MM.1S (cell line): ENCODE measurements around the gene PLAGL1.
"Not testable (repeated sequence)": the region's sequence is repeated elsewhere in the genome, so short reads cannot be mapped to it uniquely, and the experiment has no call there.

ENCODE experiments used
- DNase-seq: peaks from one replicate; pipeline ENCODE4 v3.0.0-alpha.2; 2015
- H2AFZ ChIP-seq: fragments of 300-600 bp; sonication (generic); 2 replicates; pipeline ENCODE4 v1.6.0; 2016; ENCODE audit warnings: antibody characterized with exemption, low read length
- H3F3A ChIP-seq: fragments of 300-600 bp; sonication (generic); 2 replicates; pipeline ENCODE4 v1.6.1; 2016; ENCODE audit warnings: mild to moderate bottlenecking, antibody characterized with exemption, low read length, moderate library complexity, mixed read lengths; ENCODE audit not compliant: insufficient read depth
- H3K27ac ChIP-seq: fragments of 300-600 bp; sonication (generic); 2 replicates; pipeline ENCODE4 v1.5.1; 2016; ENCODE audit warnings: mild to moderate bottlenecking, low read length
- H3K27me3 ChIP-seq: fragments of 300-600 bp; sonication (generic); replicated peaks from 2 replicates; pipeline ENCODE4 v1.6.0; 2016; ENCODE audit warnings: low read length; ENCODE audit not compliant: insufficient read depth
- H3K36me3 ChIP-seq: fragments of 300-600 bp; sonication (generic); replicated peaks from 2 replicates; pipeline ENCODE4 v1.6.1; 2016; ENCODE audit warnings: mild to moderate bottlenecking, low read length, mixed read lengths; ENCODE audit not compliant: insufficient read depth
- H3K4me1 ChIP-seq: fragments of 300-600 bp; sonication (generic); 2 replicates; pipeline ENCODE4 v1.6.1; 2016; ENCODE audit warnings: low read length, mixed read lengths
- H3K4me2 ChIP-seq: fragments of 300-600 bp; sonication (generic); 2 replicates; pipeline ENCODE4 v1.6.0; 2016; ENCODE audit warnings: low read depth, low read length
- H3K4me3 ChIP-seq: fragments of 300-600 bp; sonication (generic); 2 replicates; pipeline ENCODE4 v1.5.1; 2016; ENCODE audit warnings: low read length, mixed read lengths
- H3K79me2 ChIP-seq: fragments of 300-600 bp; sonication (generic); 2 replicates; pipeline ENCODE4 v1.6.1; 2016; ENCODE audit warnings: mixed run types, low read length, mixed read lengths
- H3K9ac ChIP-seq: fragments of 300-600 bp; sonication (generic); 2 replicates; pipeline ENCODE4 v1.6.1; 2016; ENCODE audit warnings: low read length, mixed read lengths
- H3K9me2 ChIP-seq: fragments of 300-600 bp; sonication (generic); replicated peaks from 2 replicates; pipeline ENCODE4 v1.6.1; 2016; ENCODE audit warnings: mild to moderate bottlenecking, low read length, mixed read lengths; ENCODE audit not compliant: insufficient read depth
- H3K9me3 ChIP-seq: fragments of 300-600 bp; sonication (generic); replicated peaks from 2 replicates; pipeline ENCODE4 v1.6.1; 2016; ENCODE audit warnings: mild to moderate bottlenecking, low read length, mixed read lengths; ENCODE audit not compliant: insufficient read depth
- H4K20me1 ChIP-seq: fragments of 300-600 bp; sonication (generic); 2 replicates; pipeline ENCODE4 v1.6.1; 2016; ENCODE audit warnings: mild to moderate bottlenecking, low read length, moderate library complexity, mixed read lengths; ENCODE audit not compliant: insufficient read depth
- EZH2 ChIP-seq: fragments of 300-600 bp; sonication (generic); optimal IDR thresholded peaks from 2 replicates; pipeline ENCODE3; 2017; ENCODE audit warnings: low read depth, mild to moderate bottlenecking, antibody characterized with exemption, low read length, mixed read lengths
- EZH2phosphoT487 ChIP-seq: fragments of 300-600 bp; sonication (generic); IDR thresholded peaks from 2 replicates; pipeline ENCODE4 v1.6.1; 2018; ENCODE audit warnings: antibody characterized with exemption, low read length
- TF ChIP-seq, protein P1 (sequence below): fragments of 300-600 bp; sonication (generic); IDR thresholded peaks from 2 replicates; pipeline ENCODE4 v1.5.1; 2016; ENCODE audit warnings: antibody characterized with exemption, low read length, mixed read lengths

Gene PLAGL1

DNA sequence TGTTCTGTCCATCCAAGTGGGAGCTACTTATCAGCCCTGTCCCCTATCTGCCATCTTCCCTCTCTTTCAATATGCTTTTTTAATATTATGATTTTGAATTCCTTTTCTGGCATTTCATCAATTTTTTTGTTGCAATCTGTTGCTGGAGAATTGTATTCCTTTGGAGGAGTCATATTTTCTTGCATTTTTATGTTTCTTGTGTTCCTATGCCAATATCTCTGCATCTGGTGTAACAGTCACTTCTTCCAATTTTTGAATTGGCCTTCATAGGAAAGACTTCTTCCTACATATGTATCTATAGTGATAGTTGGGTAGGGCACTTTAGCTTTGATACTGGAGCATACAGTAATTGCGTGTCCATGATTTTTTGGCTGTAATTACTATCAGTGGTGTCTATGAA lies 73.7 kb downstream of the PLAGL1 start:
- H3K9me2 ChIP-seq = no peaks in the 10 kb centered on the region
- no peaks in the 10 kb centered on the region for H3K79me2 ChIP-seq
- no peaks in the 10 kb centered on the region for H3F3A ChIP-seq
- no peak for DNase-seq
- no peaks in the 10 kb centered on the region for H4K20me1 ChIP-seq
- H2AFZ ChIP-seq = no peak overlapping the region
- TF ChIP-seq EZH2phosphoT487 = no peak
- no peak for TF ChIP-seq EZH2
- TF ChIP-seq, protein P1, sequence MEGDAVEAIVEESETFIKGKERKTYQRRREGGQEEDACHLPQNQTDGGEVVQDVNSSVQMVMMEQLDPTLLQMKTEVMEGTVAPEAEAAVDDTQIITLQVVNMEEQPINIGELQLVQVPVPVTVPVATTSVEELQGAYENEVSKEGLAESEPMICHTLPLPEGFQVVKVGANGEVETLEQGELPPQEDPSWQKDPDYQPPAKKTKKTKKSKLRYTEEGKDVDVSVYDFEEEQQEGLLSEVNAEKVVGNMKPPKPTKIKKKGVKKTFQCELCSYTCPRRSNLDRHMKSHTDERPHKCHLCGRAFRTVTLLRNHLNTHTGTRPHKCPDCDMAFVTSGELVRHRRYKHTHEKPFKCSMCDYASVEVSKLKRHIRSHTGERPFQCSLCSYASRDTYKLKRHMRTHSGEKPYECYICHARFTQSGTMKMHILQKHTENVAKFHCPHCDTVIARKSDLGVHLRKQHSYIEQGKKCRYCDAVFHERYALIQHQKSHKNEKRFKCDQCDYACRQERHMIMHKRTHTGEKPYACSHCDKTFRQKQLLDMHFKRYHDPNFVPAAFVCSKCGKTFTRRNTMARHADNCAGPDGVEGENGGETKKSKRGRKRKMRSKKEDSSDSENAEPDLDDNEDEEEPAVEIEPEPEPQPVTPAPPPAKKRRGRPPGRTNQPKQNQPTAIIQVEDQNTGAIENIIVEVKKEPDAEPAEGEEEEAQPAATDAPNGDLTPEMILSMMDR = no peak
- H3K4me3 ChIP-seq = no peak overlapping the region
- no peaks in the 10 kb centered on the region; the same call in 1 of the 2 replicates for H3K4me1 ChIP-seq
- no peak overlapping the region for H3K9ac ChIP-seq
- H3K27ac ChIP-seq = no peak overlapping the region
- H3K9me3 ChIP-seq = no peaks in the 10 kb centered on the region
- no peaks in the 10 kb centered on the region for H3K27me3 ChIP-seq
- no peak overlapping the region for H3K4me2 ChIP-seq
- no peaks in the 10 kb centered on the region for H3K36me3 ChIP-seq

DNA sequence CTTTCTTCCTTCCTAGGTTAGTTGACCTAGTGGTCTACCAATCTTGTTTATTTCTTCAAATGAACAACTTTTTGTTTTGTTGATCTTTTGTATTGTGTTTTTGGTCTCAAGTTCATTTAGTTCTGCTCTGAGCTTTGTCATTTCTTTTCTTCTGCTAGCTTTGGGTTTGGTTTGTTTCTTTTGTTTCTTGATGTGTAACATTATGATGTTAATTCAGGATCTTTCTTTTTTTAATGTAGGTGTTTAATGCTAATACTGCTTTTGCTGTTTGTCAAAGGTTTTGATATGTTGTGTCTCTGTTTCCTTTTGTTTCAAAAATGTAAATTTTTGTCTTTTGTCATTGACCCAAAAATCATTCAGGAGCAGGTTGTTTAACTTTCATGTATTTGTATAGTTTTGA lies 78.1 kb downstream of the PLAGL1 start:
- Histone ChIP-seq H3K79me2 (no peaks in the 10 kb centered on the region), H3F3A (no peaks in the 10 kb centered on the region), H3K4me1 (no peaks in the 10 kb centered on the region), H3K27ac (no peak overlapping the region), H3K4me2 (no peak overlapping the region), H3K9me3 (no peaks in the 10 kb centered on the region), H2AFZ (no peak overlapping the region), H4K20me1 (no peaks in the 10 kb centered on the region), H3K9me2 (no peaks in the 10 kb centered on the region), H3K27me3 (no peaks in the 10 kb centered on the region), H3K9ac (no peak overlapping the region), H3K4me3 (no peak overlapping the region), H3K36me3 (no peaks in the 10 kb centered on the region)
- DNase-seq = no peak
- TF ChIP-seq EZH2phosphoT487 (no peak), EZH2 (no peak)
- TF ChIP-seq, protein P1 = no peak

DNA sequence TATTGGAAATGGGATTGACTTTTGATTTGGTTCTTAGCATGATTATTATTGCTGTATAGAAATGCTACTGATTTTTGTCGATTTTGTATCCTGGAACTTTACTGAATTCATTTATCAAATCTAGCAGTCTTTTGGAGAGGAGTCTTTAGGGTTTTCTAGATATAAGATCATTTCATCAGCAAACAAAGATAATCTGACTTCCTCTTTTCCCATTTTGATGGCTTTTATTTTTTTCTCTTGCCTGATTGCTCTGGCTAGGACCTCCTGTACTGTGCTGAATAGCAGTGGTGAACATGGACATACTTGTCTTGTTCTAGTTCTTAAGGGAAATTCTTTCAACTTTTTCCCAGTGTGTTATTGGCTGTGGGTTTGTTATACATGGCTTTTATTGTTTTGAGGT lies 79.2 kb downstream of the PLAGL1 start:
- Histone ChIP-seq H3K27ac (no peak overlapping the region), H3K9me2 (no peaks in the 10 kb centered on the region), H3K4me1 (no peaks in the 10 kb centered on the region), H3K4me2 (no peak overlapping the region), H3K4me3 (no peak overlapping the region), H3K9ac (no peak overlapping the region), H3K9me3 (no peaks in the 10 kb centered on the region), H4K20me1 (no peaks in the 10 kb centered on the region), H3K27me3 (no peaks in the 10 kb centered on the region), H2AFZ (no peak overlapping the region), H3F3A (no peaks in the 10 kb centered on the region), H3K79me2 (no peaks in the 10 kb centered on the region), H3K36me3 (no peaks in the 10 kb centered on the region)
- DNase-seq = no peak
- TF ChIP-seq, protein P1 = no peak
- TF ChIP-seq EZH2 (no peak), EZH2phosphoT487 (no peak)

DNA sequence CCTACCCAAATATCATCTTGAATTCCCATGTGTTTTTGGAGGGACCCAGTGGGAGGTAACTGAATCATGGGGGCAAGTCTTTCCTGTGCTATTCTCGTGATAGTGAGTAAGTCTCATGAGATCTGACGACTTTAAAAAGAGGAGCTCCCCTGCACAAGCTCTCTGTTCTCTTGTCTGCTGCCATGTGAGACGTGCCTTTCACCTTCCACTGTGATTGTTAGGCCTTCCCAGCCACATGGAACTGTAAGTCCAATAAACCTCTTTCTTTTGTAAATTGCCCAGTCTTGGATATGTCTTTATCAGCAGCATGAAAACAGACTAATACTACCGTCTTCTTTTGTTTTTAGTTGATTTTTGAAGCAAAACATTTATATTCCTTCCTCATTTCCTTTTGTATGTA lies 91.0 kb downstream of the PLAGL1 start:
- not testable (repeated sequence) for H3K27ac ChIP-seq, H3K9ac ChIP-seq, H3K36me3 ChIP-seq, H4K20me1 ChIP-seq, H2AFZ ChIP-seq, H3K9me3 ChIP-seq, H3K4me1 ChIP-seq, H3F3A ChIP-seq, DNase-seq, H3K79me2 ChIP-seq, H3K4me3 ChIP-seq, H3K27me3 ChIP-seq, H3K4me2 ChIP-seq, H3K9me2 ChIP-seq
